PC-3 (cell line): ENCODE results near the gene FBXO10. TPM values are rescaled to one million over a fixed set of nuclear protein-coding genes. Genes with fewer than 3 reads are reported as not detected.
"Not testable (repeated sequence)": the region's sequence is repeated elsewhere in the genome, so short reads cannot be mapped to it uniquely, and the experiment has no call there.

ENCODE experiments used
- ATAC-seq: fragments of 200-7000 bp; cut with Tn5 transposase; 2 replicates; pipeline ENCODE4 v1.9.1; 2020; ENCODE audit warnings: mild to moderate bottlenecking, moderate library complexity
- BruUV-seq: library from RNA; stranded (reverse); fragments of 400-500 nt; replicated peaks from 2 replicates; lab custom pipeline; 2021; lab: Mats Ljungman, UMichigan
- CTCF ChIA-PET: fragments of 300-600 bp; sonication (Branson Sonifier 250); formaldehyde crosslinking; loops from one replicate; lab custom pipeline; 2022; ENCODE audit warnings: antibody characterized with exemption; lab: Charles Lee
- POLR2A ChIA-PET: fragments of 300-600 bp; sonication (Branson Sonifier 250); formaldehyde crosslinking; loops from one replicate; lab custom pipeline; 2022; ENCODE audit warnings: antibody characterized with exemption; ENCODE audit not compliant: unreplicated experiment; lab: Charles Lee
- DNase-seq: peaks from one replicate; pipeline ENCODE4 v3.0.0-alpha.2; 2015
- H2AFZ ChIP-seq: fragments of 300-600 bp; sonication (generic); 2 replicates; pipeline ENCODE4 v1.6.0; 2016; ENCODE audit warnings: antibody characterized with exemption, low read length
- H3F3A ChIP-seq: fragments of 300-600 bp; sonication (generic); one replicate; pipeline ENCODE4 v1.6.0; 2017; ENCODE audit warnings: antibody characterized with exemption, low read length, control low read depth, mild to moderate bottlenecking; ENCODE audit not compliant: unreplicated experiment
- H3K27ac ChIP-seq: fragments of 300-600 bp; sonication (generic); 2 replicates; pipeline ENCODE4 v1.5.1; 2016; ENCODE audit warnings: mild to moderate bottlenecking, low read length
- H3K27me3 ChIP-seq: fragments of 300-600 bp; sonication (generic); 2 replicates; pipeline ENCODE4 v1.6.1; 2016; ENCODE audit warnings: low read length, mixed read lengths
- H3K36me3 ChIP-seq: fragments of 300-600 bp; sonication (generic); 2 replicates; pipeline ENCODE4 v1.6.1; 2016; ENCODE audit warnings: low read depth, mixed run types, low read length, mixed read lengths
- H3K4me1 ChIP-seq: fragments of 300-600 bp; sonication (generic); 2 replicates; pipeline ENCODE4 v1.5.1; 2016; ENCODE audit warnings: low read length; ENCODE audit not compliant: insufficient read depth
- H3K4me2 ChIP-seq: fragments of 300-600 bp; sonication (generic); 2 replicates; pipeline ENCODE4 v1.6.0; 2016; ENCODE audit warnings: low read length
- H3K4me3 ChIP-seq: fragments of 300-600 bp; sonication (generic); 2 replicates; pipeline ENCODE4 v1.5.1; 2016; ENCODE audit warnings: mild to moderate bottlenecking, low read length, mixed read lengths
- H3K79me2 ChIP-seq: fragments of 300-600 bp; sonication (generic); 2 replicates; pipeline ENCODE4 v1.6.1; 2017; ENCODE audit warnings: low read length, mixed read lengths
- H3K9ac ChIP-seq: fragments of 300-600 bp; sonication (generic); 2 replicates; pipeline ENCODE4 v1.6.0; 2016; ENCODE audit warnings: mild to moderate bottlenecking, low read length
- H3K9me2 ChIP-seq: fragments of 300-600 bp; sonication (generic); replicated peaks from 2 replicates; pipeline ENCODE4 v1.6.1; 2016; ENCODE audit warnings: mixed run types, low read length, mixed read lengths
- H3K9me3 ChIP-seq: fragments of 300-600 bp; sonication (generic); 2 replicates; pipeline ENCODE4 v1.6.1; 2016; ENCODE audit warnings: low read length, mixed read lengths
- H4K20me1 ChIP-seq: fragments of 300-600 bp; sonication (generic); 2 replicates; pipeline ENCODE4 v1.6.1; 2016; ENCODE audit warnings: low read length, mixed read lengths
- EZH2 ChIP-seq: fragments of 300-600 bp; sonication (generic); IDR thresholded peaks from one replicate; pipeline ENCODE4 v1.6.1; 2017; ENCODE audit warnings: antibody characterized with exemption, mild to moderate bottlenecking, low read length; ENCODE audit not compliant: unreplicated experiment
- EZH2phosphoT487 ChIP-seq: fragments of 300-600 bp; sonication (generic); IDR thresholded peaks from 2 replicates; pipeline ENCODE4 v1.6.1; 2018; ENCODE audit warnings: mild to moderate bottlenecking, antibody characterized with exemption, low read length, borderline replicate concordance
- intact Hi-C: fragments of 100-400 bp; cut with micrococcal nuclease; formaldehyde crosslinking; loops from 2 replicates; pipeline ENCODE4 v1.9.0; 2023
- total RNA-seq: library from RNA; depleted of rRNA; stranded (reverse); fragments of >200 nt; gene quantifications from 2 replicates; pipeline ENCODE4 v1.2.3, GENCODE V29; 2014
- TF ChIP-seq, protein P1 (sequence below): fragments of 300-600 bp; sonication (generic); conservative IDR thresholded peaks from 2 replicates; pipeline ENCODE4 v1.5.1; 2017; ENCODE audit warnings: antibody characterized with exemption, low read depth, mild to moderate bottlenecking, low read length

FBXO10 gene
- total RNA-seq, 1 experiment from 2014 or later, result 2.6 TPM

DNA sequence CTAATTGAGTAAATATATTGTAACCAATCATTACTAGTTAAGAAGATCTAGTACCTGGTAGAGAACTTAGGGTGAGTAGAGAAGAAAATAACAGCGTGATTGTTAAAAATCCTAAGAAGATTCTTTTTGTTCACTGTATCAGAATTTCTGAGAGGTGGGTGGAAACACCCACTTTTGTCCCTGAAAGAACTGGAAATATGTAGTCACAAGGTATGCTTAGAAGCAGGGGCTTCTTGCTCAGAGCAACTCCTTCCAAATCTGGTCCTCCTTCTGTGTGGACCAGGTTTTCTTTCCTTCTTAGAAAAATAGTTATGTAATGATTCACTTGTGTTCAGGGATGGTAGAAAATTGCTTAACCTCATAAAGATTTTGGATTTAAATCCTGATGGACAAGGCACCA lies 28.1 kb upstream of the FBXO10 start:
- no peak overlapping the region for H3K4me3 ChIP-seq
- ChIA-PET POLR2A (no interaction called here), CTCF (no interaction called here)
- no peak overlapping the region for H3K9ac ChIP-seq
- no peaks in the 10 kb centered on the region for H3K9me3 ChIP-seq
- no peaks in the 10 kb centered on the region for H3F3A ChIP-seq
- H2AFZ ChIP-seq, result no peak overlapping the region
- H3K4me2 ChIP-seq, result no peak overlapping the region
- no peaks in the 10 kb centered on the region for H4K20me1 ChIP-seq
- ATAC-seq (no peak), DNase-seq (peak; percentile 8)
- no peaks in the 10 kb centered on the region for H3K9me2 ChIP-seq
- TF ChIP-seq EZH2 (no peak), EZH2phosphoT487 (no peak)
- TF ChIP-seq, protein P1, sequence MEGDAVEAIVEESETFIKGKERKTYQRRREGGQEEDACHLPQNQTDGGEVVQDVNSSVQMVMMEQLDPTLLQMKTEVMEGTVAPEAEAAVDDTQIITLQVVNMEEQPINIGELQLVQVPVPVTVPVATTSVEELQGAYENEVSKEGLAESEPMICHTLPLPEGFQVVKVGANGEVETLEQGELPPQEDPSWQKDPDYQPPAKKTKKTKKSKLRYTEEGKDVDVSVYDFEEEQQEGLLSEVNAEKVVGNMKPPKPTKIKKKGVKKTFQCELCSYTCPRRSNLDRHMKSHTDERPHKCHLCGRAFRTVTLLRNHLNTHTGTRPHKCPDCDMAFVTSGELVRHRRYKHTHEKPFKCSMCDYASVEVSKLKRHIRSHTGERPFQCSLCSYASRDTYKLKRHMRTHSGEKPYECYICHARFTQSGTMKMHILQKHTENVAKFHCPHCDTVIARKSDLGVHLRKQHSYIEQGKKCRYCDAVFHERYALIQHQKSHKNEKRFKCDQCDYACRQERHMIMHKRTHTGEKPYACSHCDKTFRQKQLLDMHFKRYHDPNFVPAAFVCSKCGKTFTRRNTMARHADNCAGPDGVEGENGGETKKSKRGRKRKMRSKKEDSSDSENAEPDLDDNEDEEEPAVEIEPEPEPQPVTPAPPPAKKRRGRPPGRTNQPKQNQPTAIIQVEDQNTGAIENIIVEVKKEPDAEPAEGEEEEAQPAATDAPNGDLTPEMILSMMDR, result no peak
- H3K27ac ChIP-seq, result no peak overlapping the region
- no TSS peak for BruUV-seq
- intact Hi-C loops, result no loop called here
- peaks cover 11% of the 10 kb centered on the region; the same call in 1 of the 2 replicates for H3K27me3 ChIP-seq
- H3K4me1 ChIP-seq, result peaks cover 13% of the 10 kb centered on the region
- no peaks in the 10 kb centered on the region for H3K36me3 ChIP-seq
- H3K79me2 ChIP-seq, result no peaks in the 10 kb centered on the region

DNA sequence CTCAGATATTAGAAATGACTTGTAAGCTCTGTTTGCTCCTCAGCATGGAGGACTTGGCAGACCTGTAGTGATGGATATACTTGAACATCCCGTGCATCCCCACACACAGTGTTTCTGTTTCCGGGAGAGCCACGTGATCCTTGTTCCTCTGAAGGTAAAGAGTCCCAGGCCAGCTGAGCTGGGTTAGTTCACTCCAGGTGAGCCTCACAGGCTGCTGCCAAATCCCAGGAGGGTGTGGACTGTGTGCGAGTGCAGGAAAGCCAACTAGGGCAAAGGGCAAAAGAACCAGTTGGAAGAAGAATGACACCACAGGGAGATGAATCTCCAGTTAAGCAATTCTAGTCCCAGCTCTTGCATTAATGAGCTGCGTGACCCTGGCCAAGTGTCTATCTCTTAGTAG lies 26.6 kb upstream of the FBXO10 start:
- POLR2A ChIA-PET, result no interaction called here
- peak; percentile 85 for ATAC-seq

DNA sequence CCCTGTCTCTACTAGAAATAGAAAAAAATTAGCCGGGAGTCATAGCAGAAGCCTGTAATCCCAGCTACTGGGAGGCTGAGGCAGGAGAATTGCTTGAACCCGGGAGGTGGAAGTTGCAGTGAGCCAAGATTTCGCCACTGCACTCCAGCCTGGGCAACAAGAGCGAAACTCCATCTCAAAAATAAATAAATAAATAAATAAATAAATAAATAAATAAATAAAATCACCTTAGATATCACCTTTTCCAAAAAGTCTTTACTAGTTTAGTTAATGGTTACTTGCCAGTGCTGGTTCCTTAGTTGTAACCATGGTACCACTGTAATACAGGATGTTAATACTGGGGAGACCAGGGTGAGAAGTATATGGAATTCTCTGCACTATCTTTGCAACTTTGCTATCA lies 25.9 kb upstream of the FBXO10 start:
- H3F3A ChIP-seq, H3K9me3 ChIP-seq, H3K4me3 ChIP-seq, H3K9me2 ChIP-seq, CTCF ChIA-PET, H4K20me1 ChIP-seq, H3K4me2 ChIP-seq, H3K27me3 ChIP-seq, H3K9ac ChIP-seq, H3K79me2 ChIP-seq, H3K27ac ChIP-seq, BruUV-seq, H3K36me3 ChIP-seq, ATAC-seq, DNase-seq, intact Hi-C loops, POLR2A ChIA-PET: not testable (repeated sequence)
- Histone ChIP-seq H3K4me1 (peaks cover 13% of the 10 kb centered on the region), H2AFZ (peak overlapping the region; percentile 9; the same call in 1 of the 2 replicates)

More for the DNA sequence above, 26.6 kb upstream of the FBXO10 start:
- intact Hi-C loops, result no loop called here
- Histone ChIP-seq H3K27me3 (peaks cover 10% of the 10 kb centered on the region; the same call in 1 of the 2 replicates), H3K36me3 (no peaks in the 10 kb centered on the region), H3K4me2 (peak overlapping the region; percentile 53), H3K9ac (no peak overlapping the region), H3K9me2 (no peaks in the 10 kb centered on the region), H3K27ac (peak overlapping the region; percentile 34), H2AFZ (peak overlapping the region; percentile 9; the same call in 1 of the 2 replicates), H3K9me3 (no peaks in the 10 kb centered on the region), H3F3A (no peaks in the 10 kb centered on the region), H3K4me3 (peak overlapping the region; percentile 7; the same call in 1 of the 2 replicates), H3K4me1 (peaks cover 13% of the 10 kb centered on the region), H3K79me2 (no peaks in the 10 kb centered on the region), H4K20me1 (no peaks in the 10 kb centered on the region)
- TF ChIP-seq, protein P1, result no peak
- TF ChIP-seq EZH2phosphoT487, result no peak
- TF ChIP-seq EZH2, result no peak
- CTCF ChIA-PET, result no interaction called here
- no TSS peak for BruUV-seq
- DNase-seq, result peak; percentile 81
